ENCODE data around the gene CORO1A. TPM values are rescaled to one million over a fixed set of nuclear protein-coding genes. Genes with fewer than 3 reads are reported as not detected.

The CORO1A gene
- total RNA-seq, 1 donor from 2014 or later, result 25.2 TPM

- Mint-ChIP-seq H3K27me3 (ENCODE audit: low read depth) (no peaks in the 10 kb centered on the region), H3K4me1 (no peaks in the 10 kb centered on the region), H3K36me3 (ENCODE audit: low read depth) (peaks cover 3% of the 10 kb centered on the region), H3K9me3 (peaks cover 2% of the 10 kb centered on the region), H3K4me3 (no peak overlapping the region), H3K27ac (ENCODE audit: unreplicated experiment) (no peak overlapping the region)
- no peak for DNase-seq (ENCODE audit: low read depth, low spot score)
- TF ChIP-seq CTCF (conservative IDR thresholded peaks at IDR 0.05), result no peak
These were observed 35.4 kb upstream of the CORO1A start for GRCh38 chr16:30147843-30148510.

GRCh38 chr16:30149250-30149930 is 34.0 kb upstream of the CORO1A start:
- Mint-ChIP-seq H3K27ac (ENCODE audit: unreplicated experiment) (no peak overlapping the region), H3K9me3 (peaks cover 2% of the 10 kb centered on the region), H3K27me3 (ENCODE audit: low read depth) (no peaks in the 10 kb centered on the region), H3K4me3 (no peak overlapping the region), H3K36me3 (ENCODE audit: low read depth) (peaks cover 3% of the 10 kb centered on the region), H3K4me1 (no peaks in the 10 kb centered on the region)
- TF ChIP-seq CTCF (conservative IDR thresholded peaks at IDR 0.05), result no peak
- DNase-seq (ENCODE audit: low read depth, low spot score), result no peak

- Mint-ChIP-seq H3K4me1 (no peaks in the 10 kb centered on the region), H3K27ac (ENCODE audit: unreplicated experiment) (no peak overlapping the region), H3K27me3 (ENCODE audit: low read depth) (no peaks in the 10 kb centered on the region), H3K9me3 (peaks cover 2% of the 10 kb centered on the region), H3K4me3 (no peak overlapping the region), H3K36me3 (ENCODE audit: low read depth) (peaks cover 3% of the 10 kb centered on the region)
- DNase-seq (ENCODE audit: low read depth, low spot score), result no peak
- TF ChIP-seq CTCF (conservative IDR thresholded peaks at IDR 0.05), result no peak
These were observed 32.3 kb upstream of the CORO1A start for GRCh38 chr16:30151091-30151490.

GRCh38 chr16:30152517-30152916 is 30.9 kb upstream of the CORO1A start:
- TF ChIP-seq CTCF (conservative IDR thresholded peaks at IDR 0.05), result no peak
- Mint-ChIP-seq H3K36me3 (ENCODE audit: low read depth) (peaks cover 3% of the 10 kb centered on the region), H3K9me3 (peaks cover 2% of the 10 kb centered on the region), H3K27me3 (ENCODE audit: low read depth) (no peaks in the 10 kb centered on the region), H3K27ac (ENCODE audit: unreplicated experiment) (no peak overlapping the region), H3K4me3 (no peak overlapping the region), H3K4me1 (no peaks in the 10 kb centered on the region)
- no peak for DNase-seq (ENCODE audit: low read depth, low spot score)

GRCh38 chr16:30155188-30155587 is 28.2 kb upstream of the CORO1A start:
- no peak for TF ChIP-seq CTCF (conservative IDR thresholded peaks at IDR 0.05)
- H3K9me3 Mint-ChIP-seq, result no peaks in the 10 kb centered on the region
- no peaks in the 10 kb centered on the region for H3K36me3 Mint-ChIP-seq (ENCODE audit: low read depth)
- no peaks in the 10 kb centered on the region for H3K27me3 Mint-ChIP-seq (ENCODE audit: low read depth)
- H3K27ac Mint-ChIP-seq (ENCODE audit: unreplicated experiment), result no peak overlapping the region
- no peak overlapping the region for H3K4me3 Mint-ChIP-seq
- no peaks in the 10 kb centered on the region for H3K4me1 Mint-ChIP-seq
- no peak for DNase-seq (ENCODE audit: low read depth, low spot score)
